ENCODE results near the gene HPS5. TPM values are rescaled to one million over a fixed set of nuclear protein-coding genes. Genes with fewer than 3 reads are reported as not detected.

HPS5 gene
- total and polyA plus RNA-seq, 2 of the 13 experiments (the other 11 are each of a cell fraction or from before 2014, with no cell fraction given): 6.6 to 25.5 TPM

DNA sequence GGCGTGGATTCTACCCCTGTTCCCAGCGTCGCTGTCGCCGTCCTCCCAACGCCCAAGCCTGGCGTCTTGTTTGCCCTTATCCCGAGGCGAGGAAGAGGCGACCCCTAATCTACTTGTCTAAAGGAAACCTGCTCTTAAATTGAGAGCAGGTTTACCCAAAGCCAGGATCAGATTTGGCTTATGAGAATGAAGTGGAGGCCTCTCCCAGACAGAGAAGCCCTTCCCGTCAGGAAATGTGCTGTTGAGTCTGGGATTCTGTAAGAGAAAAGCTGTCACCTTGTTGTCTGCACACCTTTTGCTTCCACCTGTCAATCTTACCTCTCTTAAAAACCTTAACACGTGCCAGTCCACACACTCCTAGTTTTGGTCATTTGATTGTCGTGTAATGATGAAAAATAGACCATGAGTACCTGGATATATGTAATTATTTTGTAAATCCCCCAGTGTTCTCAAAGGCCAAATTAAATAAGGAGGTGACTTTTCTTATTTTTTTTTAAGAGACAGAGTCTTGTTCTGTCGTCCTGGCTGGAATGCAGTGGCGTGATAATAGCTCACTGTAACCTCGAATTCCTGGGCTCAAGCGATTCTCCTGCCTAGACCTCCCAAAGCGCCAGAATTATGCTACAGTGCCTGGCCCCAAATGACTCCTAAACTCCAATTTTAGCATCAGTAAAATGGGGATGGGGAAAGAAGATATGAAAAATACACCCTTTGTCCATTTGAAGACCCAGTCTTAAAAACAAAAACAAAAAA, 1.1 kb upstream of the HPS5 start:
- H3K4me1 ChIP-seq (ENCODE audit: insufficient read depth, low read length): peaks cover 59% of the 10 kb centered on the region
- intact Hi-C loops (cut with micrococcal nuclease; ENCODE audit: unreplicated experiment) (loop anchor here (1.0 to 10.0 kb wide), 6 partner anchors 59 to 309 kb away; partner anchors contain the start of genes MRGPRX4, SAA4 and SPTY2D1), in situ Hi-C loops (cut with HindIII; ENCODE audit: extremely low pct_ligation_motif_present, low pct_unique_long_range_greater_than_20kb) (no loop called here)
- no peaks in the 10 kb centered on the region for H3K9me3 ChIP-seq (ENCODE audit: low read length)
- no peak overlapping the region for H2AFZ ChIP-seq (ENCODE audit: low read length)
- DNase-seq (ENCODE audit: low spot score) (no peak), ATAC-seq (no peak), FAIRE-seq (no peak)
- H3K79me2 ChIP-seq (ENCODE audit: insufficient read depth, low read length): peaks cover 81% of the 10 kb centered on the region
- POLR2A ChIA-PET: interaction anchor here (1.0 to 4.2 kb wide), 6 partner anchors 8 to 204 kb away, joined by 3 to 36 read pairs (median 4); partner anchors contain the start of genes LDHA and TSG101
- peak overlapping the region; percentile 95 for H3K27ac ChIP-seq (ENCODE audit: extremely low read length, insufficient read depth, low read length)
- H3K4me3 ChIP-seq (replicated peaks in 1 of 3; ENCODE audit: insufficient read depth in 1 of 3, low read depth in 2 of 3, low read length in 3 of 3): peak overlapping the region; percentile 71 to 81 (median 78)
- H3K9ac ChIP-seq (ENCODE audit: insufficient read depth, low read depth, low read length): peak overlapping the region; percentile 94
- peaks cover 6 to 17% of the 10 kb centered on the region in 2 experiments for H3K36me3 ChIP-seq (replicated peaks in 1 of 2; ENCODE audit: control insufficient read depth in 1 of 2, insufficient read depth in 2 of 2, low read length in 2 of 2)
- no peaks in the 10 kb centered on the region for H4K20me1 ChIP-seq (ENCODE audit: insufficient read depth, low read length)
- WGBS (ENCODE audit: low lambda C conversion rate): 3% methylated on average over 18 of the region's 18 CpGs
- CTCF ChIA-PET (ENCODE audit: low intra/inter-chr PET ratio, low total read pairs): interaction anchor here (1.1 kb wide), 1 partner anchor 79 kb away, joined by 3 read pairs; no protein-coding TSS in a partner anchor
- no peaks in the 10 kb centered on the region; a peak in 1 of 5 replicates for H3K27me3 ChIP-seq (ENCODE audit: control insufficient read depth in 1 of 2, insufficient read depth in 2 of 2, low read length in 2 of 2)
- TF ChIP-seq TCF12 (IDR thresholded peaks at IDR 0.05): no peak
- no peak for TF ChIP-seq TCF12 (CRISPR knock-in tag; IDR thresholded peaks at IDR 0.05)
- no peak for TF ChIP-seq HOXA9 (CRISPR knock-in tag; IDR thresholded peaks at IDR 0.05; ENCODE audit: borderline replicate concordance)
- no peak for TF ChIP-seq RNF2 (conservative IDR thresholded peaks at IDR 0.05; ENCODE audit: low read depth)
- no peak for TF ChIP-seq ZBTB38 (CRISPR knock-in tag; IDR thresholded peaks at IDR 0.05)
- TF ChIP-seq MIER3 (CRISPR knock-in tag; IDR thresholded peaks at IDR 0.05; ENCODE audit: borderline replicate concordance): no peak
- TF ChIP-seq, protein P1, sequence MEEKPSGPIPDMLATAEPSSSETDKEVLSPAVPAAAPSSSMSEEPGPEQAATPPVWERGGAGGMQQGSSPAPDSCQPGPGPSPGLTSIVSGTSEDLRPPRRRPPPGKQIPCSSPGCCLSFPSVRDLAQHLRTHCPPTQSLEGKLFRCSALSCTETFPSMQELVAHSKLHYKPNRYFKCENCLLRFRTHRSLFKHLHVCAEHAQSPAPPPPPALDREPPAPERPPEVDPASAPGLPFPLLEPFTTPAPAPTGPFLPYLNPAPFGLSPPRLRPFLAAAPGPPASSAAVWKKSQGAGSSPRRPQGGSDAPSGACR (CRISPR knock-in tag; IDR thresholded peaks at IDR 0.05): no peak
- TF ChIP-seq ZFP36 (IDR thresholded peaks at IDR 0.05; ENCODE audit: borderline replicate concordance, low read depth, low read length, partially characterized antibody): no peak
- TF ChIP-seq PITX1 (CRISPR knock-in tag; IDR thresholded peaks at IDR 0.05): no peak
- no peak for TF ChIP-seq SMAD1 (CRISPR knock-in tag; IDR thresholded peaks at IDR 0.05; ENCODE audit: borderline replicate concordance, low read depth)
- no peak for TF ChIP-seq ZNF30 (CRISPR knock-in tag; IDR thresholded peaks at IDR 0.05)
- TF ChIP-seq RELA (CRISPR knock-in tag; IDR thresholded peaks at IDR 0.05): no peak
- TF ChIP-seq, protein P2, sequence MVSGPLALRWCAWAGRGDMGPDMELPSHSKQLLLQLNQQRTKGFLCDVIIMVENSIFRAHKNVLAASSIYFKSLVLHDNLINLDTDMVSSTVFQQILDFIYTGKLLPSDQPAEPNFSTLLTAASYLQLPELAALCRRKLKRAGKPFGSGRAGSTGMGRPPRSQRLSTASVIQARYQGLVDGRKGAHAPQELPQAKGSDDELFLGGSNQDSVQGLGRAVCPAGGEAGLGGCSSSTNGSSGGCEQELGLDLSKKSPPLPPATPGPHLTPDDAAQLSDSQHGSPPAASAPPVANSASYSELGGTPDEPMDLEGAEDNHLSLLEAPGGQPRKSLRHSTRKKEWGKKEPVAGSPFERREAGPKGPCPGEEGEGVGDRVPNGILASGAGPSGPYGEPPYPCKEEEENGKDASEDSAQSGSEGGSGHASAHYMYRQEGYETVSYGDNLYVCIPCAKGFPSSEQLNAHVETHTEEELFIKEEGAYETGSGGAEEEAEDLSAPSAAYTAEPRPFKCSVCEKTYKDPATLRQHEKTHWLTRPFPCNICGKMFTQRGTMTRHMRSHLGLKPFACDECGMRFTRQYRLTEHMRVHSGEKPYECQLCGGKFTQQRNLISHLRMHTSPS (CRISPR knock-in tag; IDR thresholded peaks at IDR 0.05; ENCODE audit: low read depth): no peak
- TF ChIP-seq CC2D1A (CRISPR knock-in tag; IDR thresholded peaks at IDR 0.05): no peak
- TF ChIP-seq RBFOX2 (IDR thresholded peaks at IDR 0.05; ENCODE audit: low read depth, low read length): no peak
- TF ChIP-seq ZNF780A (CRISPR knock-in tag; IDR thresholded peaks at IDR 0.05): no peak
- TF ChIP-seq GLI4 (CRISPR knock-in tag; IDR thresholded peaks at IDR 0.05; ENCODE audit: borderline replicate concordance): no peak; the same call in 1 of the 2 replicates
- BruUV-seq (replicated peaks): TSS peak; percentile 63
- H3K4me2 ChIP-seq (ENCODE audit: low read depth, low read length): peak overlapping the region; percentile 96
